A673 (cell line): Measurements from ENCODE around the gene FRMD4B. TPM values are rescaled to one million over a fixed set of nuclear protein-coding genes. Genes with fewer than 3 reads are reported as not detected.

Experiments used
- Bru-seq: library from RNA; stranded (reverse); fragments of 400-500 nt; gene quantifications from one replicate; lab custom pipeline; 2021; lab: Mats Ljungman, UMichigan
- BruChase-seq, 2 experiments: library from RNA; stranded (reverse); fragments of 400-500 nt; gene quantifications; one replicate each; lab custom pipeline; 2021; lab: Mats Ljungman, UMichigan
- BruUV-seq: library from RNA; stranded (reverse); fragments of 400-500 nt; replicated peaks from 2 replicates; lab custom pipeline; 2021; lab: Mats Ljungman, UMichigan
- CTCF ChIA-PET: fragments of 300-600 bp; sonication (Branson Sonifier 250); formaldehyde crosslinking; loops from one replicate; lab custom pipeline; 2022; ENCODE audit warnings: antibody characterized with exemption; lab: Charles Lee
- POLR2A ChIA-PET: fragments of 300-600 bp; sonication (Branson Sonifier 250); formaldehyde crosslinking; loops from one replicate; lab custom pipeline; 2022; ENCODE audit warnings: antibody characterized with exemption; ENCODE audit not compliant: low non-redundant PET; lab: Charles Lee
- DNase-seq: peaks from one replicate; pipeline ENCODE4 v3.0.0-alpha.2; 2015; ENCODE audit warnings: low spot score
- H3K27ac ChIP-seq: fragments of 200-600 bp; sonication (generic); 2 replicates; pipeline ENCODE4 v1.5.1; 2016; ENCODE audit warnings: mixed run types, low read depth, mild to moderate bottlenecking, mixed read lengths, antibody characterized with exemption, low read length; ENCODE audit not compliant: poor library complexity, severe bottlenecking
- H3K27me3 ChIP-seq: fragments of 200-600 bp; sonication (generic); replicated peaks from 2 replicates; pipeline ENCODE4 v1.6.1; 2017; ENCODE audit warnings: mixed run types, low read depth, mild to moderate bottlenecking, mixed read lengths, antibody characterized with exemption, low read length; ENCODE audit not compliant: insufficient read depth, poor library complexity
- H3K36me3 ChIP-seq: fragments of 200-600 bp; sonication (generic); 2 replicates; pipeline ENCODE4 v1.6.1; 2016; ENCODE audit warnings: mixed run types, mild to moderate bottlenecking, mixed read lengths, antibody characterized with exemption, low read length; ENCODE audit not compliant: insufficient read depth, poor library complexity, severe bottlenecking
- H3K4me1 ChIP-seq: fragments of 200-600 bp; sonication (generic); 2 replicates; pipeline ENCODE4 v1.6.1; 2017; ENCODE audit warnings: mixed run types, mild to moderate bottlenecking, mixed read lengths, antibody characterized with exemption, low read length; ENCODE audit not compliant: insufficient read depth, poor library complexity, severe bottlenecking
- H3K4me3 ChIP-seq: fragments of 200-600 bp; sonication (generic); 2 replicates; pipeline ENCODE4 v1.5.1; 2016; ENCODE audit warnings: low read depth, mixed run types, mild to moderate bottlenecking, mixed read lengths, low read length; ENCODE audit not compliant: poor library complexity, severe bottlenecking
- H3K9me3 ChIP-seq: fragments of 200-600 bp; sonication (generic); 2 replicates; pipeline ENCODE4 v1.6.1; 2016; ENCODE audit warnings: mixed run types, low read depth, mild to moderate bottlenecking, mixed read lengths, antibody characterized with exemption, low read length; ENCODE audit not compliant: poor library complexity, severe bottlenecking
- EZH2 ChIP-seq: fragments of 200-600 bp; sonication (generic); IDR thresholded peaks from 2 replicates; pipeline ENCODE4 v1.6.1; 2017; ENCODE audit warnings: borderline replicate concordance, low read depth, mild to moderate bottlenecking, mixed read lengths, antibody characterized with exemption, low read length; ENCODE audit not compliant: poor library complexity, severe bottlenecking
- intact Hi-C: fragments of 100-400 bp; cut with micrococcal nuclease; formaldehyde crosslinking; loops from one replicate; pipeline ENCODE4 v1.10.0; 2022; ENCODE audit not compliant: unreplicated experiment
- long read RNA-seq: library from polyadenylated mRNA; stranded (forward); transcript quantifications from one replicate; pipeline ENCODE4 v2.0.0, GENCODE V29; 2022
- total RNA-seq: library from RNA; stranded (reverse); gene quantifications from 2 replicates; pipeline ENCODE4 v1.2.3, GENCODE V29; 2021
- TF ChIP-seq, protein P1 (sequence below): fragments of 300-800, 200-600 bp; sonication (generic); conservative IDR thresholded peaks from 2 replicates; pipeline ENCODE4 v1.5.1; 2017; ENCODE audit warnings: low read depth, mild to moderate bottlenecking, antibody characterized with exemption, low read length, moderate library complexity, mixed read lengths

The FRMD4B gene
- total RNA-seq (0.21 and 0.33 TPM in 2 replicates), Bru-seq, nascent RNA (percentile 14 among the genes with signal in this experiment), BruChase-seq, experiment 1, labeled RNA remaining after a 2-hour chase (percentile 9 among the genes with signal in this experiment), BruChase-seq, experiment 2, labeled RNA remaining after a 6-hour chase (percentile 9 among the genes with signal in this experiment)
- long read RNA-seq, partial matches to known transcripts = 0 of 2 reads
- long read RNA-seq, other reads (novel, unspliced or antisense) = 2 of 2 reads

DNA sequence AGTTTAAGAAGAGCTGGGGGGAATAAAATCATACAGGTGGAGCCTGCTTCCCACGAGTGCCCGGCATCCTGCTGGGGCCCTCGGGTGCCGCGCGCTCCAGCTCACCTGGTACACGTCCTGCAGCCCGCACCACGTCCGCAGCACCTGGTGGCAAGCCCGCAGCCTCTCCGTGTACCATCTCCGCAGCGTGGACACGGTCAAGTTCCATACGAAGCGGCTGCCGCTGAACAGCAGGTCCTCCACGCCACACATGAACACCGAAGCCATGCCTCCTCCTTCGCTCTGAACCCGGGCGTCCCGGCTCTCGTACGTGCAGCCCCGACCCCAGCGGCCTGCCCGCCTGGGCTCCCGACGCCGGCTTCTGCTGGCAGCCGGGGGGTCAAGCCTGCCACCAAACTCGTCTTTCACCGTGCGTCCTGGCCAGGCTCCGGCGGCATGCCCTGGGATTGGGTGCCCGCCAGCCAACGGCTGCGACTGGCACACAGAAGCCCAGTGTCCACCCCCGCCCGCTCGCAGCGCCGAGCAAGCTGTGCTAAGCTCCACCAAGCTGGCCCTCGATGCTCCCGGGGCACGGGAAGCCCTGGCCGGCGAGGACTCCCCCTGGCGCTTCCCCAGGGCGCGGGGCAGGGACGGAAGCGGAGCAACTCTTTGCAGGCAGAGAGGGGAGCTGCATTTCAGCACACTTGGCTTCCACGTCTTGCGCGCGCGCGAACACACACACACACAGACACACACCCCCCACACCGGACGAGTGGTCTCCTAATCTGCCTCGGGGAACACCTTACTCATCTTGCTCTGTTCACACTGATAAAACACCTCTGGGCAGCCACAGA, at the start of gene FRMD4B:
Gene FRMD4B (minus strand): TSS at position 366 of the 833 bp plus-strand sequence. CDS start 99 bp downstream, at position 267.
- no peak for TF ChIP-seq EZH2
- TF ChIP-seq, protein P1, sequence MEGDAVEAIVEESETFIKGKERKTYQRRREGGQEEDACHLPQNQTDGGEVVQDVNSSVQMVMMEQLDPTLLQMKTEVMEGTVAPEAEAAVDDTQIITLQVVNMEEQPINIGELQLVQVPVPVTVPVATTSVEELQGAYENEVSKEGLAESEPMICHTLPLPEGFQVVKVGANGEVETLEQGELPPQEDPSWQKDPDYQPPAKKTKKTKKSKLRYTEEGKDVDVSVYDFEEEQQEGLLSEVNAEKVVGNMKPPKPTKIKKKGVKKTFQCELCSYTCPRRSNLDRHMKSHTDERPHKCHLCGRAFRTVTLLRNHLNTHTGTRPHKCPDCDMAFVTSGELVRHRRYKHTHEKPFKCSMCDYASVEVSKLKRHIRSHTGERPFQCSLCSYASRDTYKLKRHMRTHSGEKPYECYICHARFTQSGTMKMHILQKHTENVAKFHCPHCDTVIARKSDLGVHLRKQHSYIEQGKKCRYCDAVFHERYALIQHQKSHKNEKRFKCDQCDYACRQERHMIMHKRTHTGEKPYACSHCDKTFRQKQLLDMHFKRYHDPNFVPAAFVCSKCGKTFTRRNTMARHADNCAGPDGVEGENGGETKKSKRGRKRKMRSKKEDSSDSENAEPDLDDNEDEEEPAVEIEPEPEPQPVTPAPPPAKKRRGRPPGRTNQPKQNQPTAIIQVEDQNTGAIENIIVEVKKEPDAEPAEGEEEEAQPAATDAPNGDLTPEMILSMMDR = no peak
- POLR2A ChIA-PET = no interaction called here
- Histone ChIP-seq H3K4me3 (no peak within 1 kb of the TSS), H3K4me1 (no peaks in the 10 kb centered on the region), H3K27me3 (peaks cover 35% of the 10 kb centered on the region), H3K9me3 (no peaks in the 10 kb centered on the region), H3K27ac (no peak within 1 kb of the TSS), H3K36me3 (no peaks in the 10 kb centered on the region)
- peak; percentile 1 for DNase-seq
- no TSS peak for BruUV-seq
- intact Hi-C loops = no loop called here
- CTCF ChIA-PET = no interaction called here

DNA sequence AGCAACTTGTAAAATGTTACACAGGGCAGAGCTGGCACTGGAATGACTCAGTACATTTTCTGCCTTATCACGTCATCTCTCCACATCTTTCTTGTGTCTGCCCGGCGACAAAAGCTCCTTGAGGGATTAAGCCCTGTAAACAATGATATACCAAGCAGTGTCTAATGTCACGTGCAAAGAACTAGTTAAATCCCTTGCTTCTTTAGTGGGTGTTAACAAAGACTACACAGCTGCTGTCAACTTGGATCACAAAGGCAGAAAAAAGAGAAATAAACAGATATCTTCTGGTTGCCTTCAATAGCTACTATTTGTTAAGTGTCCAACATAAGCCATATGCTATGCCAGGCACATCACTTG, 48.1 kb upstream of the FRMD4B start:
- intact Hi-C loops = loop anchor here (10.0 kb wide), 1 partner anchor 241 kb away; no protein-coding TSS in a partner anchor
- no TSS peak for BruUV-seq
- no peaks in the 10 kb centered on the region for H3K9me3 ChIP-seq
- H3K36me3 ChIP-seq = no peaks in the 10 kb centered on the region
- no peak overlapping the region for H3K4me3 ChIP-seq
- peaks cover 8% of the 10 kb centered on the region for H3K4me1 ChIP-seq
- TF ChIP-seq, protein P1 = no peak
- no peak for TF ChIP-seq EZH2
- ChIA-PET POLR2A (no interaction called here), CTCF (no interaction called here)
- H3K27me3 ChIP-seq = no peaks in the 10 kb centered on the region
- peak; percentile 47 for DNase-seq
- H3K27ac ChIP-seq = no peak overlapping the region

DNA sequence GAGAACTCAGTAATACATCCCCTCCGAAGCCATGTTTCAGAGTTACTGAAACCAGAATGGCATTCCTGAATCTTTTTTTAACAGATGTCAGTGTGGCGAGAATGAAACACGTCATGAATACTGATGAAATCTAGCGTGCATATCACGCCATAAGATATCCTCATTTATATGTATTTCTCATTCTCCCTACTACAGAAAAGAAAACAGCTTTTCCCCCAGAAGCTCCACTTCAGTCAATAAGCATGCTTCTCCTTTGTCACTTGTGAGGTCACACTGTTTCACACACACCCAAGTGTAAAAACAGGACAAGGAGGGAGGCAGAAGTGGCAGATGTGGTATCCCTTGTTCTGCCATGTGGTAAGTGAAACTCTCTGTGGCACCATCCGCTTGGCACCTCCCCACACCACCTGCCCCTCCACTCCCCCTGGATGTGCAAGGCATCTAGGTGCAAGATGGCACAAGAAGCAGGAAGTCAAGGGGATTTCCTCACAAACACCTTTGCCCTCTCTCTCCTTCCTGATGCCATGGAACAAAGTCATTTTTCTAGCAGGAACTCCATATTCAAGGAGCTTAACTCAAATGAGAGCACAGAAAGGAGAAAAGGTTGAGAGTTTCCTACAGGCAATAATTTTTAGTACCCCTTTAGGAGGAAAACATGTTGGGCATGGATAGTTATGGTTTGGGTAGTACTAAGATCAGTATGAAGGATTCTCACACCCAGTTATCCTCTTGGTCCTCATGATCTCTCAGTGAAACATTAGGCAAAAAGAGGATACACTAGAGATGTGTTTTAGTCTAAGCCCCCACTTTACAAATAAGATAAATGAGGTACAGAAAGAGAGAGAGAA, 47.5 kb upstream of the FRMD4B start:
- no peak overlapping the region for H3K4me3 ChIP-seq
- no peak for DNase-seq
- H3K4me1 ChIP-seq = peaks cover 8% of the 10 kb centered on the region
- H3K27me3 ChIP-seq = no peaks in the 10 kb centered on the region
- no TSS peak for BruUV-seq
- H3K36me3 ChIP-seq = no peaks in the 10 kb centered on the region
- CTCF ChIA-PET = no interaction called here
- POLR2A ChIA-PET = no interaction called here
- intact Hi-C loops = loop anchor here (10.0 kb wide), 1 partner anchor 241 kb away; no protein-coding TSS in a partner anchor
- no peak overlapping the region for H3K27ac ChIP-seq
- no peaks in the 10 kb centered on the region for H3K9me3 ChIP-seq
- no peak for TF ChIP-seq EZH2
- TF ChIP-seq, protein P1 = no peak
